ENCODE data around the gene RAI1.
A peak's percentile ranks its signal among the peaks of the same experiment; 100 is the strongest.

The RAI1 gene

DNA sequence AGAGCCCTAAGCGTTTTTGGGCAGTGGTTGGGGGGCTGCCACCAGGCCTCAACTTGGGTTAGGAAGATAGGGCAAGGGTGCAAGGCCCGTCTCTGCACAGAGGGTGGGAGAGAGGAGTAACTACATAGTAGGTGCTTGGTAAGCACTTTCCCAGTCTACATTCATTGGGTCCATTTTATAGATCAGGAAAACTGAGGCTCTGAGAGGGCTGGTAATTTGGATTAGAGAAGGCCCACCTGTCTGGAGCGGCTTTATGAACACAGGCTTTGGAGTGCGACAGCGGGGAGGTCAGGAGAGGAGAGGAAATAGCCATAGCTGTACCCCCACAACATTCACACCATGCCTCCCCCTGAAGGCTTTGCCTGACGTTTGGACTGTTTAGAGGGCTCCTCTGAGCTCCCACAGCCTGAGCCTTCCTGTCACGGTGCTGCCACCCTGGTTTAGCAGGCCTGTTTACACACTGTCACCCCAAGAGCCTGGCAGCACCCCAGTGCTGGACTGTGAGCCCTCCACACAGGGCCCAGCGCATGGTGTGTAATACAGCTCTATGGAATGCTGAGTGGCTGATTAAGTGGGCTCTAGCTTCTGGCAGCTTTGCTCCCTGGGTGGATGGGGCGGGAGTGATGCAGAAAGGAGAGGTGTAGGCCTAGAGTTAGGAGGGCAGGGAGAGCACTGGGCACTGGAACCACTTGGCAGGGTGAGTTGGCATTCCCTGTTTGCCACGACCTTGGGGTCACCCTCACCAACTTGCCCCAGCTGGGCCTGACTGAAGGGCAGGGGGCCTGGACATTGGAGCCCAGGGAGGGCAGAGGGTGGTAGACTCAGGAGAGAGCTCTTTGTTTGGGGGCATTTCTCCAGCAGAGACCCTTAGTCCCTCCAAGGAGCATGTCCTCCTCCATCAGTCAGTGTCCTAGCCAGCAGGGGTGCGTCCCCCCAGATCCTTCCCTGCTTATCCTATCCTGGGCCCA lies 73.7 kb downstream of the RAI1 start:
- no peak for DNase-seq

- no peak for DNase-seq
These were observed 74.5 kb downstream of the RAI1 start for GRCh38 chr17:17755715-17756114.

DNA sequence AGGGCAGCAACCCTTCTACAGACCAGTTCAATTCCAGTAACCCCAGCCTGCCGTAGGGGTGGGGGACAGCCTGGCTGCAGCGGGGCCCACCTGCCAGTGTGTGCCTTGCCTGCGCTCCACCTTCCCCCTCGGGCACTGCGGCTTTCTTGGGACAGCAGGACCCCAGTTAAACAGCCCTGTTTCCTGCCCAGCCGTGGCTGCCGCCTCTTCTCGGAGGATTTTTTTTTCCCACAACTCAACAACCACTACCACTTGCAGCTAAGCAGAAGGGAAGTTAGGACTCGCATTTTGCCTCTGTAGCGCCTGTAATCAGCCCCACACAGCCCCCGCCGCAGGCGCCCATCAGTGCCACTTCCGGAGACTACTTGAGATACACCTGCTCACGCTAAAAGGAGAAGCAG lies 76.1 kb downstream of the RAI1 start:
- DNase-seq: peak; percentile 23

DNA sequence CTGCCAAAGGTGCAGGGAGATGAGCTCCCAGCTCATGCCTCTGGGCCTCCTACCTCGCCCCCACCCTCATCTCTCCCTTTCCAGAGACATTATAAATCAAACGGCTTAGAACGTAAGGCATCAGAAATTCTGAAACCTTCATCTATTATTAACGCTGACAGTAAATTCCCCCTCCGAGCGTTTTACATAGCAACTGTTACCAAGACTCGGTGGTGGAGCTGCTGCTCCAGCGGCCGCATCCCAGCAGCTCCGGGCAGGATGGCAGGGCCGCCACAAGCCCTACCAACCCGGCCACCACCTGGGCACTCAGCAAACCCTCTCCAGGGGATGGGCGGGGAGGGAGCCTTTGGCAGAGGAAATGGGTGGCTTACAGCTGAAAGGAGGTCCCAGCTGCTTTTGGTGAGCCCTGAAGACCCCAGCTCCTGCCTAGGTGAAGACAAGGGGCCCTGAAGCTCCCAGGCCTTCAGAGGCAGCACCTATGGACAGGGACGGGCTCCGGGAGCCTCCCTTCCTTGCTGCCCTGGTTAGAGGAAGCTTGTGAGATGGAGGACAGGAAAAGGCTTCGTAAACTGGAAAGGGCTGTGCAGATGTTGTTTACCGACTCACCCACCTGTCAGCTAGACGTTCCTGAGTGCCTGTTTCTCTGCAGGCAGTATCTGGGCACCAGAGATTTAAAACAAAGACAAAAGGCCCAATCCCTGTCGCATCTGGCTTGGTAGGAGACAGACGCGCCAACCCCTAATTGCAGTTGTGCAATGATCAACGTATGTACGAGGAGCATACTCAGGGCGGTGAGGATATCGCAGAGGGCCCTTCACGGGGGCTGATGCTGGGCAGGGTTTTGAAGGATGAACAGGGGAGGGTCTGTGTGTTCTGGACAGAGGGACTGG lies 76.9 kb downstream of the RAI1 start:
- DNase-seq: no peak

DNA sequence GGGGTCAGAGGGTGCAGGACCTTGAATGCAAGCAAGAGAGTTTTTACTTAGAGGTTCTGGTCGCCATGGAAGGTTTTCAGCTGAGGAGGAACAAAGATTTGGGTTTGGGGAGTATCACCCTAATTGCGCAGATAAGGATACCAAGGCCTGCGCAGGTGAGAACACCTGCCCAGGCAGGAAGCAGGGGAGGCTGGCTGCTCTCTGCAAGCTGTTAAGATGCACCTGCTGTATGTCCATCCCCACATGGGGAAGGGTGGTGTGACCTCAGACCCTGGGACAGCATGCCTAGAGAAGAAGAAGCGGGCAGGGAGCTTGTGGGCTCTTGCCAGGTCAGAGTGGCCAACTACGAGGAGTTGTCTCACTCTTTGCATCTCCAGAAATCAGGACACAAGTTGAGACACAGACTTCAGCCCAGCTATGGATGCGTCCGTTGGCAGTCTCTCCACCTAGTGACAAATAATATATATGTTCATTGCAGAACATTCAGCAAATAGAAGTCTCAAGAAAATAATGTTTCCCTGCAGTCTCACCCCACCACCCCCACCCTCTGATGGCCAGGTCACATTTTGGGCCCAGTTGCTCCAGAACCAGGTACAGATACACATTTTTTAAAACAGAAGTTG lies 77.8 kb downstream of the RAI1 start:
- no peak for DNase-seq

GRCh38 chr17:17760350-17760749 lies 79.1 kb downstream of the RAI1 start:
- DNase-seq: no peak

GRCh38 chr17:17760872-17761550 lies 79.8 kb downstream of the RAI1 start:
- no peak for DNase-seq

GRCh38 chr17:17761894-17762743 lies 80.9 kb downstream of the RAI1 start:
- no peak for DNase-seq

GRCh38 chr17:17762744-17763105 lies 81.5 kb downstream of the RAI1 start:
- DNase-seq: no peak

DNA sequence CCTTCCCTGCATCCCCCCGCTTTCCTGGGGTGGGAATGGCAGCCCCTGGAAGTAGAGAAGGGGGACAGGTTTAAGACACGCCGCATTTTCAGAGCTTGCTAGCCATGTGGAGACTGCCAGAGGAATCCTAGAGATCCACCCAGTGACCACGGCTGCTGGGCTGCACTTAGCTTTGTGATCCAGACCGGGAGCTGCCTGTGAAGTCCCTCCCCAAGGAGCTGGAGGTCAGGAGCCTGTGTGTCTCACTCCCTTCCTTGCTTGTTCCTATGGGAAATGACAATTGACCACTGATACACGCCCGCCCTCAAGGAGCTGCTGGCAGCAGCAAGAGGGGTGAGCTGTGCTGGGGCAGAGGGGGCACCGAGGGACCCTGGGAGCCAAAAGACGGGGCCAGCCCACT lies 81.9 kb downstream of the RAI1 start:
- no peak for DNase-seq

DNA sequence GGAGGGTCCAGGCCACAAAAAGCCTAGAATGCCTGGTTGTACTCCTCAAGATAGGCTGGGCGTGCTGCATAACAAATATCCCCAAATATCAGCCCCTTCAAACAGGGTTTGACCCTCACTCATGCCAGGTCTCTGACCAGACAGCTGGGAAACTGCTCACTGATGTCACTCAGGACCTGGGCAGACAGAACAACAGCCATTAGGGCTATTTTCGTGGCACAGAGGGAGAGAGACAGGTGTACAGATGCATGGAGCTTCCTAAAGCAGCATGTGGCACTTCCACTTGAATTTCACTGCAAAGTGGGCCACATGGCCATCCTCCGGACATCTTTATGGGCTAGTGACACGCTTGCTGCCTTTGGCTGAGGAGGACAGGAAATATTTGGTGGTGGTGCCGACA lies 82.5 kb downstream of the RAI1 start:
- DNase-seq: no peak

DNA sequence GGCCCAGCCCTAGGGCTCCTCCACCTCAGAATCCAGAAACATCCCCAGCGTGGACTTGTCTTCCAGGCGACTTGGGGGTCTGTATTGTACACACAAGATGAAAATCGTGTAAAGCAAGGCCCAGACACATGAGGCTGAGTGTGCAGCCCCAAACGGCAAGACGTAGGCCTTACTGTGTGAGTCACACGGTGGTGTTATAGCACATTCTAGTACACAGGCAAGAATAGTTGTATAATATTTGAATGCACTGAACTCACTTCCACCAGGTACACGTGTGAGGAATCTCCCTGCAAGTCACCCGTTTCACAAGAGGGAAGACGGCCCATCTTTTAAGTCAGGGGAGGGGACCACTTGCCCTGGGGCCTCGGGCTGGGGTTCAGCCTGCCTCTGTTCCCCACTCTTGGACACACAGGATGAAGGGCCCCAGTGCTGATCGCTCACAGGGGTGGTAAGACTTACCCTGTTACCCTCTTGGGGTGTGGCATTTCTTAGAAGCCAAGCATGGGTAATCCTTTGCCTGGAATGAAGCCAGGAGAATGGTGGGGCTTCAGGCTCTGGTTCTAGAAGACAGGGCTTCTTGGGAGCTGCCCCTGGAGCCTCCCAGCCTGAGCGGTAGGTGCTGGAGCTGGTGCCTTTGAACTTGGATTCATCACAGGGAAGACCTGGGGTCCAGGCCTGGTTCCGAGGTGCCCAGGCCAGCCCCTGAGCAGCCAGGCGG lies 84.3 kb downstream of the RAI1 start:
- DNase-seq: no peak

DNA sequence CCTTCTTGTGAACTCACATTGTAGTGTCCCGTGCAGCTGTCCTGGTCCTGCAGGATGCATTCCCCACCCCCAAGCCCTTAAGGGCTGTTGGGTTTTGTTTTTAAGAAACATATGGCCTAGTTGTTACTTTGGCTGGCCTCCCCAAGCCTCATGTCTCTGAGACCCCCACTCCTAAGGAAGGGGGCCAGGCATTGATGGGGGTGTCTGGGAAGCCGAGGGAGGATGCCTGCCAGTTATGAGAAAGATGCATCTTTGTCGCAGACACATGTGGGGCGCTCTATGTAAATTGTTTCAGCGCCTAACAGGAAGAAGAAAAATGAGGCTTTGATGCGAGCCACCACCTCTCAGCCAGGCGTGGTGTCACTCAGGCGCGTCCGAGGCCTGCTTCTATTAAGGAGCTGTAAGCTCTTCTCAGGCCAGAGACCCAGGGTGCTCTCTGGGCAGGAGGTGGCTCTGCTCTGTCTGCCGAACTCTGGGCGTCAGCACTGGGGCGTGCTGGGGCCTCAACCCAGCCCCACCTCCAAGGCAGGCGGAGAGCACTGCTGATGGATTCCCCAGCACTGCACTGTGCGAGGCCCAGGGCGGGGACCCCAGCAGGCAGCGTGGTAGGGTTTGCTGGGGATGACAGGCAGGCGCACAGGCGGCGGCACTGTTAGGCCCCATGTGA lies 85.0 kb downstream of the RAI1 start:
- no peak for DNase-seq

- DNase-seq: no peak
These were observed 85.5 kb downstream of the RAI1 start for GRCh38 chr17:17766744-17767120.

GRCh38 chr17:17767154-17767869 lies 86.1 kb downstream of the RAI1 start:
- no peak for DNase-seq

GRCh38 chr17:17767887-17768418 lies 86.7 kb downstream of the RAI1 start:
- DNase-seq: no peak

GRCh38 chr17:17768424-17769088 lies 87.3 kb downstream of the RAI1 start:
- no peak for DNase-seq

DNA sequence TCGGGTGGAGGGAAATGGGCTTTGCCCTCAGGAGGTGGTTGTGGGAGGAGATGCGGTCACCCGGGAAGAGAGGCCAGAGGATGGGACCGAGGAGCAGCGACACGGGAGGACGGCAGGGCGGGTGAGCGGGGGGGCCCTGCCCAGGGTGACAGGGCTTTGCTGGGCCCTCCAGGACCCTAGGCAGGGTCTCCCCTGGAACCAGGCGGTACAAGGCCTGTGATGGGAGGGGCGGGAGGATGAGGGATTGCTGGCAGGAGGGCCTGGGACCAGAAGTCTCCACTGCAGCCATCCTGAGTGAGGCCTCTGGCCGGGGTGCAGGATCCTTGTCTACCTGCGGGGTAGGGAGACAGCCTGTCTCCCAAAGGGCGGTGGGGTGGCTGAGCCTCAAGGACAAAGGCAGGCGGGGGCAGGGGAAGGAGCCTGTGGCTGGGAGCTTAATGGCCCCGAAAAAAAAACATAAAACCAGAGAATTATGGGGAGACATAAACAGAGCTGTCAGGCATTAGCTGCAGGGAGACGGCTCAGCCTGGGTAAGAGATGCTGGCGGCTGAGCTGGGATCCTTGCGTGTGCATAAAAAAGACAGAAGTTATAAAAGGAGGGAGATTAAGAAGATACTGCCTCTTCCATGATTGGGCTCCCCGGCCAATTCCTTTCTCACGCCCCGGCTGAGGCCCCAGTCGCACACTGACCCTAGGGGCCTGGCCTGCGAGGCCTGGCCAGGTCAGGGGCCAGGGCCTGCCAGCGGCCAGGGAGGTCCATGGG lies 88.8 kb downstream of the RAI1 start:
- DNase-seq: no peak
